LNCAP (cell line): ENCODE measurements around the gene ADARB2.

Experiments
- CTCF ChIP-seq: fragments of 450-650 bp; IDR thresholded peaks from 2 replicates; pipeline ENCODE4 v1.5.1; 2017; ENCODE audit warnings: mild to moderate bottlenecking

Gene ADARB2

GRCh38 chr10:1157615-1157933, 579.8 kb downstream of the ADARB2 start:
- no peak for TF ChIP-seq CTCF

- TF ChIP-seq CTCF = no peak
Observed at GRCh38 chr10:1156921-1157614, 580.3 kb downstream of the ADARB2 start.

GRCh38 chr10:1156616-1156886, 580.8 kb downstream of the ADARB2 start:
- no peak for TF ChIP-seq CTCF

DNA sequence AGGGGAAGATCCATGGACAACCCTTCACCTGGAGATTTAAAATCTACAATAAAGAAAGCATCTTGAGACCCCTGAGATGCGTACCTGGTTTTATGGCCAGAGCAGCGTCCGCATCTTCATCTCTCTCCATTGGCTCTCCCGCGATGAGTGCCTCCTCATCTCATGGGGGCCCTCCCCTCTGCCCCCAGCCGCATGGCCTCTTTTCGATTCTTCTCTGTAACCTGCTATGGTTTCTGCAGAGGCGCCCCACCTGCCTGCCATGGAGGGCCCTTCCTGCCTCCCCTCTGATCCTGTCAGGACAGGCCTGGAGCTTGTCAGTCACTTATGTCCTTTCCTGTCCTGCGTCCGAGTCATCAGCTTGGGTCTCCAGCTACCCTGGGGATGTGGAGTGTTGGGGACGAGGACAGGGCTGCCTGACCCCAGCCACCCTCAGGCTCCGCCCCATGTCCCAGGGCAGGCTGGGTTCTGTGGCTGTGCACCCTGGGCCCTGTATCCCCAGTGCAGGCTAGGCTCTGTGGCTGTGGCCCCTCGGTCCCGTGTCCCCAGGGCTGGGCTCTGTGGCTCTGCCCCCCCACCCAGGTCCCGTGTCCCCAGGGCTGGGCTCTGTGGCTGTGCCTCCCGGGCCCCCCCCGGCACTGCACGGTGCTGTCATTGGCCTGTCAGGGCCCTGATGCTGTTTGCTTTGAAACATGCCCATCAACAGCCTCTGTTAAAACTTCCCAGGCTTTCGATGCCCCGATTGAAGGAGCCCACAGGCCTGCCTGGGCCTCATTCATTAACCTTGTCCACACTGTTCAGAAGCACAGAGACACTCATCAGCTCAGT, 581.3 kb downstream of the ADARB2 start:
- no peak for TF ChIP-seq CTCF

GRCh38 chr10:1154531-1155295, 582.6 kb downstream of the ADARB2 start:
- no peak for TF ChIP-seq CTCF

- TF ChIP-seq CTCF = no peak
Observed at GRCh38 chr10:1153805-1154351, 583.4 kb downstream of the ADARB2 start.

GRCh38 chr10:1153251-1153763, 584.0 kb downstream of the ADARB2 start:
- TF ChIP-seq CTCF = no peak
